NT2/D1 (cell line): ENCODE data around the gene SHROOM2.

Source experiments
- YY1 ChIP-seq: IDR thresholded peaks from 2 replicates; pipeline ENCODE4 v1.6.1; 2011; ENCODE audit not compliant: insufficient read length, insufficient read depth
- ZNF274 ChIP-seq: IDR thresholded peaks from 2 replicates; pipeline ENCODE4 v1.6.1; 2011; ENCODE audit warnings: mild to moderate bottlenecking, low read depth, low read length

DNA sequence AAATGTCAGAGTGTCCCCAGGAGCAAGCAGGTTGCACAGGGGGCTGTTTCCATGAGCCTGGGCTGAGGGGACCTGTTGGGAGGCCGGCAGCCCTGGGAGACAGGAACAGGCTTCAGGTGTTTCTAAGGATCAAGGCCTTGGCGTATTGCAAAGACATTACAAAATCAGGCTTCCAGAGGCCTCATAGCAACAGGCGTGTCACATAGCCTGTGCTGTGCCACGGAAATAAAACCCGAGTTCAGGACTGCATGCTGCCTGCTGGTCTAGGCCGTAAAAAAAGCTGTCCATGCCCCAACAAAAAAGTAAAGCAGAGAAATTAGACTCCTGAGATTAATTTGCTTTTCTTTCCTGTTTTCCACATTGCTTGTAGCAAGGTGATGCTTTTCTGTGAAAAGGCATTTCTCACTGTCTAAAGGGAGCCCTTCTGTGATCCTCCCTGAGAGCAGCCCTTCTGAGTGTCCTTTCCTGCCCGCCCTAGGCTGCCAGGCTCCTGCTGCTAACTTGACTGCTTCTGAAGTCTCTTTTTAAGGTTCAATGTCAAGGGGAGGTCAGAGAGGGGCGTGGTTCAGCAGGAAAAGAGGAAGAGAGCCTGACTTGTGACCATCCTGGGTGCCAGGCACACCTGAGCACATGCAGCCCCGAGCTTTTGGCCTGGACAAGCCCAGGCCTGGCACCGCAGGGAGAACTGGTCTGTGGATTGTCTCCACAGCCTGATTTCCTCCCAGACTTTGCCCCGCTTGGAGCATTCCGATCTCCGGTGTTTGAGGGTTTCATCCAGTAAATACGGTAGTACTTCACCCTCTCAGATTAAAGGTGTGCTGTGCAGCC lies 21.3 kb downstream of the SHROOM2 start:
- TF ChIP-seq ZNF274 (no peak), YY1 (no peak)
